HEK293 (cell line): ENCODE results near the gene TREH.
"Not testable (repeated sequence)": the region's sequence is repeated elsewhere in the genome, so short reads cannot be mapped to it uniquely, and the experiment has no call there.

Experiments
- CTCF ChIP-seq: fragments of 450-650 bp; formaldehyde crosslinking; IDR thresholded peaks from 2 replicates; pipeline ENCODE4 v1.5.1; 2016; ENCODE audit warnings: missing biosample characterization, missing genetic modification characterization
- HOXA7 ChIP-seq: sonication (generic); formaldehyde crosslinking; IDR thresholded peaks from 2 replicates; pipeline ENCODE4 v1.8.1; 2022; ENCODE audit warnings: missing genetic modification reagents, borderline replicate concordance
- MYNN ChIP-seq: fragments of 450-650 bp; formaldehyde crosslinking; IDR thresholded peaks from 2 replicates; pipeline ENCODE4 v1.5.1; 2016; ENCODE audit warnings: missing biosample characterization, missing genetic modification characterization, borderline replicate concordance
- YY1 ChIP-seq: fragments of 450-650 bp; formaldehyde crosslinking; IDR thresholded peaks from 2 replicates; pipeline ENCODE4 v1.5.1; 2018; ENCODE audit warnings: missing biosample characterization, missing genetic modification characterization
- ZNF146 ChIP-seq: fragments of 450-650 bp; formaldehyde crosslinking; IDR thresholded peaks from 2 replicates; pipeline ENCODE4 v1.5.1; 2016; ENCODE audit warnings: missing biosample characterization, missing genetic modification characterization
- ZNF501 ChIP-seq: fragments of 450-650 bp; formaldehyde crosslinking; IDR thresholded peaks from 2 replicates; pipeline ENCODE4 v1.5.1; 2016; ENCODE audit warnings: missing biosample characterization, missing genetic modification characterization
- ZNF548 ChIP-seq: fragments of 450-650 bp; formaldehyde crosslinking; IDR thresholded peaks from 2 replicates; pipeline ENCODE4 v1.5.1; 2016; ENCODE audit warnings: missing biosample characterization, missing genetic modification characterization
- ZNF585B ChIP-seq: fragments of 450-650 bp; formaldehyde crosslinking; IDR thresholded peaks from 2 replicates; pipeline ENCODE4 v1.5.1; 2016; ENCODE audit warnings: missing biosample characterization, missing genetic modification characterization
- ZNF629 ChIP-seq: fragments of 450-650 bp; formaldehyde crosslinking; IDR thresholded peaks from 2 replicates; pipeline ENCODE4 v1.5.1; 2017; ENCODE audit warnings: missing biosample characterization, missing genetic modification characterization

DNA sequence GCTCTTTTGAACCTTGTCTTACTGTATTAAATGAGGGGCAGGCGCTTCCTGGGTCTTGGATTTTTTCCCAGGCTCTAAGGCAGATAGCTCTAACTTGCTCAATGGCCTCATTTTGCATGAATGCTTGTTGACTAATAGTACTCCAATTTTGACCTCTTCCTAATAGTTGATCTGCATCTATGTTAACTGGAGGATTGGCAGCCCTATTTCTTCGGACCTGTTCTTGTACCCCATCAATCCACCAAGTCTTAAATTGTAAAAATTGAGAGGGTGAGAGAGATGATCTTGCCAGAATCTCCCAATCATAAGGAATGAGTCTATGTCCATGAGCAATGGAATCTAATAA, 48.2 kb upstream of the TREH start:
- not testable (repeated sequence) for TF ChIP-seq CTCF (tag by site-specific recombination); YY1 (tag by site-specific recombination); ZNF548 (tag by site-specific recombination); ZNF585B (tag by site-specific recombination); ZNF629 (tag by site-specific recombination); ZNF501; MYNN; ZNF146 (tag by site-specific recombination); HOXA7 (CRISPR knock-in tag)
